Measurements from ENCODE around the gene HLA-F. TPM values are rescaled to one million over a fixed set of nuclear protein-coding genes. Genes with fewer than 3 reads are reported as not detected.

The HLA-F gene
- polyA plus RNA-seq, 2 donors, result 25.2 to 35.6 TPM

DNA sequence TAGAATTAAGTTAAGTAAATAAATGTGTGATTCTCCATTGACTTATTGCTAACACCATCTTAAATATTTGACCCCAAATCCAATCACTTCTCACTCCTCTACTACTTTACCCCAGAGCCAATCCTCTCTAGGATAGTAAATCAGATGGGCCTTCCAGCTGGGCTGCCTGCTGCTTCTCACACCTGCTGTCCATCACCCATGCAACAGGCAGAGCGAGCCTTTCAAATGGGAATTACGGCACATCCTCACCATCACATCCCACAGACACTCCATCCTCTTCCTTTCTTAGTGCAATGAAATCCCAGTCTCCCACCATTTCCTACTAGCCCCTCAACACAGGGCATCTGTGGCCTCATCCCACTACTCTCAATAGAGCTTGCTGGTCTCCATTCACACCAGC is 34.0 kb downstream of the HLA-F start:
- no peak overlapping the region for H3K4me3 ChIP-seq (ENCODE audit: low read depth in 1 of 2, low read length in 2 of 2)
- H3K36me3 ChIP-seq (ENCODE audit: control insufficient read depth in 2 of 2, insufficient read depth in 2 of 2, low read length in 1 of 2), result no peaks in the 10 kb centered on the region
- H3K27me3 ChIP-seq (ENCODE audit: control insufficient read depth in 1 of 2, insufficient read depth in 2 of 2, low read length in 2 of 2), result no peaks in the 10 kb centered on the region
- no peaks in the 10 kb centered on the region for H3K9me3 ChIP-seq (ENCODE audit: control insufficient read depth in 2 of 2, insufficient read depth in 1 of 2, low read depth in 1 of 2, low read length in 1 of 2)
- H3K27ac ChIP-seq (ENCODE audit: low read depth in 2 of 2, low read length in 1 of 2), result no peak overlapping the region
- WGBS, 2 donors, result 44 to 91% methylated on average over 2 of the region's 2 CpGs
- peaks cover 0 to 8% of the 10 kb centered on the region in 2 donors for H3K4me1 ChIP-seq (ENCODE audit: control insufficient read depth in 2 of 2, insufficient read depth in 2 of 2, low read length in 1 of 2)

DNA sequence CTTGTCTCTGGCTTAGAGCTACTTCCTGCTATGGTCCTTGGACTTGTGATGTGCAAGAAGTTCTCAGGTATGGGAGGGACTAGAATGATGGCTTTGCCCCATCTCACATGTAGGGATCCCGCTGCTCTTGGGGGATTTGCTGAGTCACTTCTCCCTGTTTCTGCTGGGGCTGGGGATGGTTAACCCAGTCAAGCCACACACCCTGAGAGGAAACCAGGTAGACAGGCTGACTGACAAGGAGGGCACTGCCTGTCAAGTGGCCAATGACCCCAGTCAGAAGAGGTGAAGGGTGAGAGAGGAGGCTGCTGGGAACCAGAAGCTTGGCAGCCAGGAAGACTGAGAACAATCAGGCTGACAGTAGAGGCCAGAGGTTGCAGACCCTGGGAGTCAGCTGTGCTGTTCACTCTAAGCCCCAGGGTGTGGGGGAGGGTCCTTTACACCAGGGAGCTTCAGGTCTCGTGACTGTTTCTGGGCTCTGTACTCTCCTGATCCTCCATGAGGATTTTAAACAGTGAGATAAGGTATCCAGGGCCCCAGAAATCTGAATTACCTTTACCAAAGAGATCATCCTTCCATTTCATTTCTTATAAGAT is 34.6 kb downstream of the HLA-F start:
- no peak overlapping the region for H3K27ac ChIP-seq (ENCODE audit: low read depth in 2 of 2, low read length in 1 of 2)
- no peak overlapping the region for H3K4me3 ChIP-seq (ENCODE audit: low read depth in 1 of 2, low read length in 2 of 2)
- H3K36me3 ChIP-seq (ENCODE audit: control insufficient read depth in 2 of 2, insufficient read depth in 2 of 2, low read length in 1 of 2), result no peaks in the 10 kb centered on the region
- no peaks in the 10 kb centered on the region for H3K27me3 ChIP-seq (ENCODE audit: control insufficient read depth in 1 of 2, insufficient read depth in 2 of 2, low read length in 2 of 2)
- H3K9me3 ChIP-seq (ENCODE audit: control insufficient read depth in 2 of 2, insufficient read depth in 1 of 2, low read depth in 1 of 2, low read length in 1 of 2), result no peaks in the 10 kb centered on the region
- WGBS, 2 donors, result 31 to 33% methylated on average over 2 of the region's 2 CpGs
- H3K4me1 ChIP-seq (ENCODE audit: control insufficient read depth in 2 of 2, insufficient read depth in 2 of 2, low read length in 1 of 2), result peaks cover 0 to 7% of the 10 kb centered on the region in 2 donors

- peaks cover 0 to 5% of the 10 kb centered on the region in 2 donors for H3K4me1 ChIP-seq (ENCODE audit: control insufficient read depth in 2 of 2, insufficient read depth in 2 of 2, low read length in 1 of 2)
- 81 to 82% methylated on average over 2 of the region's 2 CpGs for WGBS, 2 donors
- H3K9me3 ChIP-seq (ENCODE audit: control insufficient read depth in 2 of 2, insufficient read depth in 1 of 2, low read depth in 1 of 2, low read length in 1 of 2), result no peaks in the 10 kb centered on the region
- no peaks in the 10 kb centered on the region for H3K27me3 ChIP-seq (ENCODE audit: control insufficient read depth in 1 of 2, insufficient read depth in 2 of 2, low read length in 2 of 2)
- no peak overlapping the region for H3K27ac ChIP-seq (ENCODE audit: low read depth in 2 of 2, low read length in 1 of 2)
- no peaks in the 10 kb centered on the region for H3K36me3 ChIP-seq (ENCODE audit: control insufficient read depth in 2 of 2, insufficient read depth in 2 of 2, low read length in 1 of 2)
- H3K4me3 ChIP-seq (ENCODE audit: low read depth in 1 of 2, low read length in 2 of 2), result no peak overlapping the region
Observed at GRCh38 chr6:29758761-29759160, 35.5 kb downstream of the HLA-F start.

DNA sequence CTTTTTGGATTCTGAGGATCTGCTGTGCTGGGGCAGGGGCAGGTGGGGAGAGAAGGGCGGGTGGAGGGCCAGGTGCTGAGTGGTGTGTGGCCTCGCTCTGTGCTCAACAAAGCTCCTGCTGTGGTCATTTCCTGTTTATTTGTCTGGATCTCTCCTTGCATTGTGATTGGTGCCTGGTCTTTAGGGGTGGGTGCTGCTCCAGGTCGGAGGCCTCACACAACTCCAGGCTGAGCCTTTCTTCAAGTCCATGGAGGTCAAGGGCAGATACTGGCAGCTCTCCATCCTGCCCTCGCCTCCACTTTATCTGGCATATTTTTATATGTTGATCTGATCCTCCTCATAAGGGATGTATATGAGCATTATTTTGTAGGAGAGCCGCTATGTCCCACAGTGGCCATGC is 36.2 kb downstream of the HLA-F start:
- Histone ChIP-seq H3K27ac (ENCODE audit: low read depth in 2 of 2, low read length in 1 of 2) (no peak overlapping the region), H3K36me3 (ENCODE audit: control insufficient read depth in 2 of 2, insufficient read depth in 2 of 2, low read length in 1 of 2) (no peaks in the 10 kb centered on the region), H3K27me3 (ENCODE audit: control insufficient read depth in 1 of 2, insufficient read depth in 2 of 2, low read length in 2 of 2) (no peaks in the 10 kb centered on the region), H3K9me3 (ENCODE audit: control insufficient read depth in 2 of 2, insufficient read depth in 1 of 2, low read depth in 1 of 2, low read length in 1 of 2) (no peaks in the 10 kb centered on the region), H3K4me1 (ENCODE audit: control insufficient read depth in 2 of 2, insufficient read depth in 2 of 2, low read length in 1 of 2) (peaks cover 0 to 8% of the 10 kb centered on the region in 2 donors), H3K4me3 (ENCODE audit: low read depth in 1 of 2, low read length in 2 of 2) (no peak overlapping the region)
- WGBS, 2 donors, result 79 to 83% methylated on average over 5 of the region's 5 CpGs

- Histone ChIP-seq H3K9me3 (ENCODE audit: control insufficient read depth in 2 of 2, insufficient read depth in 1 of 2, low read depth in 1 of 2, low read length in 1 of 2) (no peaks in the 10 kb centered on the region), H3K27me3 (ENCODE audit: control insufficient read depth in 1 of 2, insufficient read depth in 2 of 2, low read length in 2 of 2) (no peaks in the 10 kb centered on the region), H3K36me3 (ENCODE audit: control insufficient read depth in 2 of 2, insufficient read depth in 2 of 2, low read length in 1 of 2) (no peaks in the 10 kb centered on the region), H3K27ac (ENCODE audit: low read depth in 2 of 2, low read length in 1 of 2) (no peak overlapping the region), H3K4me3 (ENCODE audit: low read depth in 1 of 2, low read length in 2 of 2) (no peak overlapping the region), H3K4me1 (ENCODE audit: control insufficient read depth in 2 of 2, insufficient read depth in 2 of 2, low read length in 1 of 2) (peaks cover 0 to 9% of the 10 kb centered on the region in 2 donors)
- 54 to 81% methylated on average over 2 to 3 of the region's 3 CpGs for whole genome bisulfite sequencing, 2 donors
Observed at GRCh38 chr6:29760328-29760727, 37.1 kb downstream of the HLA-F start.

DNA sequence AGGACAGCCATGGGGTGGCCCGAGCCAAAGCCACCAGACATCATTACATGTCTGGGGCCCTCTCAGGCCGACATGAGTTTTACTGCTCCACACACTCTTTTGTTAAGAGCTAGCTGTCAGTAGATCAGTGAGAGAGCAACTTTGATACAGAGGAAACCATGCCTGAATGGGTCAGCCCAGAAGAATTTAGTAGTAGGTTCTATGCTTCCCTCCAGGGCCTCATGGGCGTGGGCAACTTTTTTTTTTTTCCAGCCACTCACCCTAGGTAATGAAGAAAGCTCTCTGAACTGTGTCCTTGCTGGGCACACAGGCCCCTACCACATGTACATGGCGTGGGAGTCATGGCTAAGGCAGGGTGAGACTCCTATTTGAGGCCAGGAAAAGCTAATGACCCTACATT is 38.8 kb downstream of the HLA-F start:
- no peaks in the 10 kb centered on the region for H3K27me3 ChIP-seq (ENCODE audit: control insufficient read depth in 1 of 2, insufficient read depth in 2 of 2, low read length in 2 of 2)
- peaks cover 0 to 12% of the 10 kb centered on the region in 2 donors for H3K4me1 ChIP-seq (ENCODE audit: control insufficient read depth in 2 of 2, insufficient read depth in 2 of 2, low read length in 1 of 2)
- H3K36me3 ChIP-seq (ENCODE audit: control insufficient read depth in 2 of 2, insufficient read depth in 2 of 2, low read length in 1 of 2), result no peaks in the 10 kb centered on the region
- no peak overlapping the region for H3K4me3 ChIP-seq (ENCODE audit: low read depth in 1 of 2, low read length in 2 of 2)
- WGBS, 2 donors, result 33 to 51% methylated on average over 4 of the region's 4 CpGs
- H3K27ac ChIP-seq (ENCODE audit: low read depth in 2 of 2, low read length in 1 of 2), result no peak overlapping the region
- H3K9me3 ChIP-seq (ENCODE audit: control insufficient read depth in 2 of 2, insufficient read depth in 1 of 2, low read depth in 1 of 2, low read length in 1 of 2), result no peaks in the 10 kb centered on the region

- no peaks in the 10 kb centered on the region for H3K27me3 ChIP-seq (ENCODE audit: control insufficient read depth in 1 of 2, insufficient read depth in 2 of 2, low read length in 2 of 2)
Observed at GRCh38 chr6:29762781-29763214, 39.6 kb downstream of the HLA-F start.

GRCh38 chr6:29763491-29764289 is 40.5 kb downstream of the HLA-F start:
- Histone ChIP-seq H3K36me3 (ENCODE audit: control insufficient read depth in 2 of 2, insufficient read depth in 2 of 2, low read length in 1 of 2) (no peaks in the 10 kb centered on the region), H3K4me3 (ENCODE audit: low read depth in 1 of 2, low read length in 2 of 2) (no peak overlapping the region), H3K27ac (ENCODE audit: low read depth in 2 of 2, low read length in 1 of 2) (peak overlapping the region; percentile 1 to 40), H3K9me3 (ENCODE audit: control insufficient read depth in 2 of 2, insufficient read depth in 1 of 2, low read depth in 1 of 2, low read length in 1 of 2) (no peaks in the 10 kb centered on the region), H3K27me3 (ENCODE audit: control insufficient read depth in 1 of 2, insufficient read depth in 2 of 2, low read length in 2 of 2) (no peaks in the 10 kb centered on the region), H3K4me1 (ENCODE audit: control insufficient read depth in 2 of 2, insufficient read depth in 2 of 2, low read length in 1 of 2) (peaks cover 0 to 12% of the 10 kb centered on the region in 2 donors)
- WGBS, 2 donors, result 62 to 73% methylated on average over 2 of the region's 2 CpGs

More at GRCh38 chr6:29762781-29763214, 39.6 kb downstream of the HLA-F start:
- 27 to 32% methylated on average over 2 of the region's 2 CpGs for WGBS, 2 donors
- peaks cover 0 to 12% of the 10 kb centered on the region in 2 donors for H3K4me1 ChIP-seq (ENCODE audit: control insufficient read depth in 2 of 2, insufficient read depth in 2 of 2, low read length in 1 of 2)
- no peaks in the 10 kb centered on the region for H3K36me3 ChIP-seq (ENCODE audit: control insufficient read depth in 2 of 2, insufficient read depth in 2 of 2, low read length in 1 of 2)
- H3K27ac ChIP-seq (ENCODE audit: low read depth in 2 of 2, low read length in 1 of 2), result no peak overlapping the region
- no peak overlapping the region for H3K4me3 ChIP-seq (ENCODE audit: low read depth in 1 of 2, low read length in 2 of 2)
- H3K9me3 ChIP-seq (ENCODE audit: control insufficient read depth in 2 of 2, insufficient read depth in 1 of 2, low read depth in 1 of 2, low read length in 1 of 2), result no peaks in the 10 kb centered on the region

- H3K4me1 ChIP-seq (ENCODE audit: control insufficient read depth in 2 of 2, insufficient read depth in 2 of 2, low read length in 1 of 2), result peaks cover 0 to 12% of the 10 kb centered on the region in 2 donors
- H3K36me3 ChIP-seq (ENCODE audit: control insufficient read depth in 2 of 2, insufficient read depth in 2 of 2, low read length in 1 of 2), result no peaks in the 10 kb centered on the region
- 63 to 74% methylated on average over 2 of the region's 2 CpGs for WGBS, 2 donors
- no peaks in the 10 kb centered on the region for H3K27me3 ChIP-seq (ENCODE audit: control insufficient read depth in 1 of 2, insufficient read depth in 2 of 2, low read length in 2 of 2)
- H3K4me3 ChIP-seq (ENCODE audit: low read depth in 1 of 2, low read length in 2 of 2), result no peak overlapping the region
- no peaks in the 10 kb centered on the region for H3K9me3 ChIP-seq (ENCODE audit: control insufficient read depth in 2 of 2, insufficient read depth in 1 of 2, low read depth in 1 of 2, low read length in 1 of 2)
- H3K27ac ChIP-seq (ENCODE audit: low read depth in 2 of 2, low read length in 1 of 2), result no peak overlapping the region
Observed at GRCh38 chr6:29764422-29765196, 41.4 kb downstream of the HLA-F start.
